Left cardiac atrium (tissue), 2 donors: ENCODE measurements around the gene TPT1. TPM values are rescaled to one million over a fixed set of nuclear protein-coding genes. Genes with fewer than 3 reads are reported as not detected.

Source experiments
- total RNA-seq, 2 donors: library from RNA; stranded (reverse); fragmentation: NEBNext Ultra II Directional; extraction: Animal tissue kit (Norgen Biotek cat#: 25700); gene quantifications; one replicate each; pipeline ENCODE4 v1.2.1, GENCODE V29; 2021
- donor health status: DM: no; HTN: yes; CAD: no; lungs with severe emphysema.
- donor health status: DM: yes; HTN: yes; CAD: no.

The TPT1 gene
- total RNA-seq, 2 donors from 2014 or later, result 3,599 to 3,935 TPM

Other genes with a start within 250 kb of the TPT1 start
- gene GTF2F2, start 220.7 kb downstream of the TPT1 start, total RNA-seq, result 10 to 100 TPM; 15.2 to 18.2 TPM
- not detected for gene KCTD4, start 140.1 kb downstream of the TPT1 start, total RNA-seq
- 10 to 100 TPM; 57.9 to 73.8 TPM for gene SLC25A30, start 77.2 kb upstream of the TPT1 start, total RNA-seq
- gene COG3, start 123.8 kb upstream of the TPT1 start, total RNA-seq, result 10 to 100 TPM; 11.7 to 18.6 TPM